OCI-LY7 (cell line): ENCODE measurements around the gene PADI6.

Experiments
- EZH2phosphoT487 ChIP-seq: fragments of 200-600 bp; sonication (generic); IDR thresholded peaks from 2 replicates; pipeline ENCODE4 v1.6.1; 2018; ENCODE audit warnings: low read depth, borderline replicate concordance, mild to moderate bottlenecking, mixed run types, antibody characterized with exemption, low read length, moderate library complexity, mixed read lengths
- TF ChIP-seq, protein P1 (sequence below): fragments of 200-600 bp; sonication (generic); conservative IDR thresholded peaks from 2 replicates; pipeline ENCODE4 v1.5.1; 2014; ENCODE audit warnings: mild to moderate bottlenecking, antibody characterized with exemption, low read length, moderate library complexity, mixed read lengths

DNA sequence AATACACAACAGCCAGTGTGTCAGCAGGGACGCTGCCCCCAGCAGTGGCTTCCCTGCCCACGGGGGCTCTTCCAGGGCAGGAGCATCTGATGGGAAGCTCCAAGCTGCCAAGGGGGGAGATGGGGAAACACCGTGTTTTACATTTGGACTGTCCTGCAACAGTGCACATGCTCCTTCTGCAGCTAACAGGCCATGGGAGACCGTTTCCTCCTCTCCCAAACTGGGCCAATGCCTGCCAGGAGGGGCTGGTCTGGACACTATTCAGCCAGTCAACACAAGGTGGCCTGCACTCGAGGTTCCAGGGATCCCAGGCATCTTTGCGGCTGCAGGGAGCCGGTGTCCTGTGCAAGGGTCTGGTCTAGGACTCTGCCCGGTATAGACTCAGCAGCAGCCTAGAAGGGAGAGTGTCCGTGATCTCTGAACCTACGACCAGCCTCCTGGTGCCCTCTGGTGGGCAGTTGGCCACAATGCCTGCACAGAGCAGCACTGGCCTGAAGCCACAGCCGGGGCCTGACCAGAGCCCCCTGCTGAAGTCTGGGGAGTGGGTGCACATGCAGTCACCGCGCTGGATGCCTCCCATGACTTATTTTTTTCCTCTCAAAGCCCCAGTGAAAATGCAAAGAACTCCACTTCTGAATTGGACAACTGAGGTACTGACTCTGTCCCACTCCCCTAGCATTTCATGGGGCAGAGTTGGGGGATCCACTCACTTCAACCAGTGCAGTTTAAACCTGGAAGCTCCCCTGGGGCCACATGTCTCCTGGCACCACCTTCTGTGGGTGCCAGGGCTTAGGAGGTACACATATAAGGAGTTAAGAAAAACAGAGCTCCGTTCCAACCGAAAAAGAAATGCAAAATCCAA lies 34.1 kb downstream of the PADI6 start:
- TF ChIP-seq, protein P1, sequence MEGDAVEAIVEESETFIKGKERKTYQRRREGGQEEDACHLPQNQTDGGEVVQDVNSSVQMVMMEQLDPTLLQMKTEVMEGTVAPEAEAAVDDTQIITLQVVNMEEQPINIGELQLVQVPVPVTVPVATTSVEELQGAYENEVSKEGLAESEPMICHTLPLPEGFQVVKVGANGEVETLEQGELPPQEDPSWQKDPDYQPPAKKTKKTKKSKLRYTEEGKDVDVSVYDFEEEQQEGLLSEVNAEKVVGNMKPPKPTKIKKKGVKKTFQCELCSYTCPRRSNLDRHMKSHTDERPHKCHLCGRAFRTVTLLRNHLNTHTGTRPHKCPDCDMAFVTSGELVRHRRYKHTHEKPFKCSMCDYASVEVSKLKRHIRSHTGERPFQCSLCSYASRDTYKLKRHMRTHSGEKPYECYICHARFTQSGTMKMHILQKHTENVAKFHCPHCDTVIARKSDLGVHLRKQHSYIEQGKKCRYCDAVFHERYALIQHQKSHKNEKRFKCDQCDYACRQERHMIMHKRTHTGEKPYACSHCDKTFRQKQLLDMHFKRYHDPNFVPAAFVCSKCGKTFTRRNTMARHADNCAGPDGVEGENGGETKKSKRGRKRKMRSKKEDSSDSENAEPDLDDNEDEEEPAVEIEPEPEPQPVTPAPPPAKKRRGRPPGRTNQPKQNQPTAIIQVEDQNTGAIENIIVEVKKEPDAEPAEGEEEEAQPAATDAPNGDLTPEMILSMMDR = peak; percentile 78
- no peak for TF ChIP-seq EZH2phosphoT487
